Measurements from ENCODE around the gene EIF4B. TPM values are rescaled to one million over a fixed set of nuclear protein-coding genes. Genes with fewer than 3 reads are reported as not detected.

Gene EIF4B
- total RNA-seq, 3 donors from 2014 or later (not counting 1 experiment from before 2014, with no cell fraction given): 505 to 537 (median 518) TPM

DNA sequence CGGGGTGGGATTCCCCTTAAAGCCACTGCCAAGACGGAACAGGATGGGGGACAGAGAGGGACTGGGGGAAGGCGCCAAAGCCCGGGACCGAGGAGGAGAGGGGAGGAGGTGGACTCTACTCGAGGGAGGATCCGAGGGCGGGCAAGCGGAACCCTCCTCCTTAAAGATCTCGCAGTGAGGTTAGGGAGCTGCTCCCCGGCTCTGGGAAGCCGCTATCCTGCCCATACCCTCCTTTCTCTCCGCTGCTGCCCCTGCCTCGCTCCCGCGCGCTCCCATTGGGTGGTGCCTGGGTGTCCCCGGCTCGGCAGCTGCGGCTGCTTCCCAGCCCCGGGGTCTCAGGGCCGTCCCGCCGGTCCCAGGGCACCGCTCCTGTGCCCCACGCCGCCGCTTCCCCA lies 40.9 kb upstream of the EIF4B start:
- H3K4me3 ChIP-seq (ENCODE audit: low read length): no peak overlapping the region
- 13% methylated on average over 28 of the region's 28 CpGs for WGBS (ENCODE audit: insufficient coverage)
- Mint-ChIP-seq H3K4me3 (no peak overlapping the region), H3K27ac (no peak overlapping the region), H3K27me3 (ENCODE audit: low read depth in 2 of 2) (peaks cover 19 to 27% of the 10 kb centered on the region in 2 donors), H3K36me3 (no peaks in the 10 kb centered on the region), H3K9me3 (no peaks in the 10 kb centered on the region), H3K4me1 (no peaks in the 10 kb centered on the region)
- H3K4me1 ChIP-seq (ENCODE audit: control insufficient read depth, insufficient read depth, low read length): no peaks in the 10 kb centered on the region
- no peaks in the 10 kb centered on the region for H3K9me3 ChIP-seq (ENCODE audit: control insufficient read depth, insufficient read depth, low read length)
- intact Hi-C loops (cut with micrococcal nuclease): no loop called here
- no peak overlapping the region for H3K27ac ChIP-seq (ENCODE audit: low read length)
- ATAC-seq (no peak), DNase-seq (no peak)
- H3K36me3 ChIP-seq (ENCODE audit: control insufficient read depth, insufficient read depth, low read length): no peaks in the 10 kb centered on the region
- TF ChIP-seq, protein P1, sequence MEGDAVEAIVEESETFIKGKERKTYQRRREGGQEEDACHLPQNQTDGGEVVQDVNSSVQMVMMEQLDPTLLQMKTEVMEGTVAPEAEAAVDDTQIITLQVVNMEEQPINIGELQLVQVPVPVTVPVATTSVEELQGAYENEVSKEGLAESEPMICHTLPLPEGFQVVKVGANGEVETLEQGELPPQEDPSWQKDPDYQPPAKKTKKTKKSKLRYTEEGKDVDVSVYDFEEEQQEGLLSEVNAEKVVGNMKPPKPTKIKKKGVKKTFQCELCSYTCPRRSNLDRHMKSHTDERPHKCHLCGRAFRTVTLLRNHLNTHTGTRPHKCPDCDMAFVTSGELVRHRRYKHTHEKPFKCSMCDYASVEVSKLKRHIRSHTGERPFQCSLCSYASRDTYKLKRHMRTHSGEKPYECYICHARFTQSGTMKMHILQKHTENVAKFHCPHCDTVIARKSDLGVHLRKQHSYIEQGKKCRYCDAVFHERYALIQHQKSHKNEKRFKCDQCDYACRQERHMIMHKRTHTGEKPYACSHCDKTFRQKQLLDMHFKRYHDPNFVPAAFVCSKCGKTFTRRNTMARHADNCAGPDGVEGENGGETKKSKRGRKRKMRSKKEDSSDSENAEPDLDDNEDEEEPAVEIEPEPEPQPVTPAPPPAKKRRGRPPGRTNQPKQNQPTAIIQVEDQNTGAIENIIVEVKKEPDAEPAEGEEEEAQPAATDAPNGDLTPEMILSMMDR (IDR thresholded peaks at IDR 0.05): no peak
- peaks cover 9% of the 10 kb centered on the region for H3K27me3 ChIP-seq (ENCODE audit: control insufficient read depth, insufficient read depth, low read length)

DNA sequence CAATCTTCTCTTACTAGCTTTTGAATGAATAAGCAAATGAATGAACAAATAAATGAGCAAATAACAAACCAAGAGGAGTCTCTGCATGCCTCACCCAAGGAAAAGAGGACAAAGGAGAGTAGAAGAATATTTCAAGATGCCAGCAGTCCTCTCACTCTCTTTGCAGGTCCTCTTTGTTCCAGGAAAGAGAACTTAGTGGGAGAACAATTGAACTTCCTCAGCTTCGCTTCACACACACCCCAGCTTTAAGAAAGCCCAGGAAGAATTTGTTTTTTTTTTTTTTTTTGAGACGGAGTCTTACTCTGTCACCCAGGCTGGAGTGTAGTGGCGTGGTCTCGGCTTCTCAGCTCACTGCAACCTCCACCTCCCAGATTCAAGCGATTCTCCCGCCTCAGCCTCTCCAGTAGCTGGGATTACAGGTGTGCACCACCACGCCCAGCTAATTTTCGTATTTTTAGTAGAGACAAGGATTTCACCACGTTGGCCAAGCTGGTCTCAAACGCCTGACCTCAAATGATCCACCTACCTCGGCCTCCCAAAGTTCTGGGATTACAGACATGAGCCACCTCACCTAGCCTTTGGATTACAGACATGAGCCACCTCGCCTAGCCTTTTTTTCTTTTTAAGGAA lies 37.0 kb upstream of the EIF4B start:
- H3K27me3 Mint-ChIP-seq (ENCODE audit: low read depth in 2 of 2): peaks cover 10 to 20% of the 10 kb centered on the region in 2 donors
- Histone ChIP-seq H3K27me3 (ENCODE audit: control insufficient read depth, insufficient read depth, low read length) (peaks cover 9% of the 10 kb centered on the region), H3K27ac (ENCODE audit: low read length) (no peak overlapping the region), H3K9me3 (ENCODE audit: control insufficient read depth, insufficient read depth, low read length) (no peaks in the 10 kb centered on the region), H3K4me3 (ENCODE audit: low read length) (no peak overlapping the region), H3K36me3 (ENCODE audit: control insufficient read depth, insufficient read depth, low read length) (no peaks in the 10 kb centered on the region), H3K4me1 (ENCODE audit: control insufficient read depth, insufficient read depth, low read length) (no peaks in the 10 kb centered on the region)
- no peaks in the 10 kb centered on the region for H3K9me3 Mint-ChIP-seq
- intact Hi-C loops (cut with micrococcal nuclease): no loop called here
- H3K4me3 Mint-ChIP-seq: no peak overlapping the region
- TF ChIP-seq, protein P1 (IDR thresholded peaks at IDR 0.05): no peak
- WGBS (ENCODE audit: insufficient coverage): 85% methylated on average over 11 of the region's 12 CpGs
- DNase-seq: no peak
- H3K36me3 Mint-ChIP-seq: no peaks in the 10 kb centered on the region
- ATAC-seq: no peak
- H3K27ac Mint-ChIP-seq: no peak overlapping the region
- no peaks in the 10 kb centered on the region for H3K4me1 Mint-ChIP-seq

DNA sequence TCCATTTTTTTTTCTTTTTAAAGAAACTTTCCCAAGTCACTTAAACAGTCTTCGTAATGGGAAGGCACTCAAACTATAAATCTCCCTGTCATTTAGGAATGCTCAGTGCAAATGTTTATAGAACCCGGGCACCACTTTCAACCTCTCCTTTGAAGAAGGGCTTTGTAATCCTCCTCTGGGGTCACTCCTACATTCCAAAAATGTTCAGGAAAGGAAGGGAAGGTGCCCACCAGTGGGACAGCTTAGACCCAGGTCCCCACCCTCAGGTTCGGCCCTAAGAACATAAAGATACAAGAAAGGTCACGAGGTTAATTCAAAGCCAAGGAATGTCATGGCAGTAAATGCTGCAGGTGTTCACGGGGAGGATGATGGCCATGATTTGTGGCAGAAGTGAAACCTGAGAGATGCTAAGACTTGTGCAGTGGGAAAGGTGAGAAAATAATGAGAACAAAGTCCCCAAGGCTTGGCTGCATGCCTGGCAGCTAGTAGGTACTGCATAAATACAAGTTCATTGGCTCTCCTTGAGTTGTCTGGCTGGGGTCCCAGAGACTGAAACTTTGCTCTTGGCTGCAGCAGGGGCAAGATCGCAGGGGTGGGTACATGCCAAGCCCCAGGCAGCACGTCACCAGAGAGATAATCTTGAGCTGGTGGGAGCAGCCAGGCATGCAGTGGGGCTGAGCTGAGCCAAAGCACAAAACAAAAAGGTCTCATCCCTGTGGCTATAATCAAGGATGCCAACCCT lies 36.3 kb upstream of the EIF4B start:
- no peak for DNase-seq
- no peak overlapping the region for H3K27ac Mint-ChIP-seq
- Histone ChIP-seq H3K36me3 (ENCODE audit: control insufficient read depth, insufficient read depth, low read length) (no peaks in the 10 kb centered on the region), H3K4me3 (ENCODE audit: low read length) (no peak overlapping the region), H3K4me1 (ENCODE audit: control insufficient read depth, insufficient read depth, low read length) (no peaks in the 10 kb centered on the region), H3K27me3 (ENCODE audit: control insufficient read depth, insufficient read depth, low read length) (peaks cover 4% of the 10 kb centered on the region), H3K27ac (ENCODE audit: low read length) (no peak overlapping the region), H3K9me3 (ENCODE audit: control insufficient read depth, insufficient read depth, low read length) (no peaks in the 10 kb centered on the region)
- ATAC-seq: no peak
- no peaks in the 10 kb centered on the region for H3K36me3 Mint-ChIP-seq
- TF ChIP-seq, protein P1 (IDR thresholded peaks at IDR 0.05): no peak
- WGBS (ENCODE audit: insufficient coverage): 89% methylated on average over 7 of the region's 7 CpGs
- intact Hi-C loops (cut with micrococcal nuclease): no loop called here
- no peaks in the 10 kb centered on the region for H3K9me3 Mint-ChIP-seq
- no peaks in the 10 kb centered on the region for H3K4me1 Mint-ChIP-seq
- H3K4me3 Mint-ChIP-seq: no peak overlapping the region
- H3K27me3 Mint-ChIP-seq (ENCODE audit: low read depth in 2 of 2): peaks cover 7 to 14% of the 10 kb centered on the region in 2 donors

All from natural killer cell (primary cell).